Amniotic epithelial cell (primary cell): ENCODE measurements around the gene TRIM4.
"Not testable (repeated sequence)": the region's sequence is repeated elsewhere in the genome, so short reads cannot be mapped to it uniquely, and the experiment has no call there.

Experiments used
- DNase-seq: peaks from one replicate; pipeline ENCODE4 v3.0.0-alpha.2; 2010; ENCODE audit warnings: low read depth

Gene TRIM4

GRCh38 chr7:99920149-99920548, 819 bp upstream of the TRIM4 start:
- peak; percentile 22 for DNase-seq

- DNase-seq = no peak
Observed at GRCh38 chr7:99919814-99920112, 433 bp upstream of the TRIM4 start.

- DNase-seq = no peak
Observed at GRCh38 chr7:99910976-99911375, 8.4 kb downstream of the TRIM4 start.

- no peak for DNase-seq
Observed at GRCh38 chr7:99901581-99901980, 17.7 kb downstream of the TRIM4 start.

- DNase-seq = no peak
Observed at GRCh38 chr7:99899830-99900519, 19.4 kb downstream of the TRIM4 start.

- no peak for DNase-seq
Observed at GRCh38 chr7:99898836-99899235, 20.5 kb downstream of the TRIM4 start.

GRCh38 chr7:99898023-99898357, 21.3 kb downstream of the TRIM4 start:
- DNase-seq = no peak

GRCh38 chr7:99897322-99898022, 21.9 kb downstream of the TRIM4 start:
- no peak for DNase-seq

- DNase-seq = no peak
Observed at GRCh38 chr7:99894738-99895137, 24.6 kb downstream of the TRIM4 start.

GRCh38 chr7:99893280-99893679, 26.1 kb downstream of the TRIM4 start:
- no peak for DNase-seq

- DNase-seq = not testable (repeated sequence)
Observed at GRCh38 chr7:99890348-99890747, 29.0 kb downstream of the TRIM4 start.

GRCh38 chr7:99888366-99888765, 31.0 kb downstream of the TRIM4 start:
- not testable (repeated sequence) for DNase-seq

GRCh38 chr7:99881370-99881769, 38.0 kb downstream of the TRIM4 start:
- DNase-seq = no peak

GRCh38 chr7:99876933-99877332, 42.4 kb downstream of the TRIM4 start, which contains the start of gene OR2AE1:
Gene OR2AE1 (minus strand): TSS chr7:99877033. CDS start chr7:99877033, 0 bp downstream.
- DNase-seq = no peak

GRCh38 chr7:99876491-99876890, 42.8 kb downstream of the TRIM4 start:
- no peak for DNase-seq

- DNase-seq = no peak
Observed at GRCh38 chr7:99868246-99868645, 51.1 kb downstream of the TRIM4 start.

- not testable (repeated sequence) for DNase-seq
Observed at GRCh38 chr7:99867477-99867876, 51.9 kb downstream of the TRIM4 start.

GRCh38 chr7:99863847-99864440, 55.4 kb downstream of the TRIM4 start:
- no peak for DNase-seq

- DNase-seq = peak; percentile 79
Observed at GRCh38 chr7:99860281-99861127, 58.8 kb downstream of the TRIM4 start.

- DNase-seq = no peak
Observed at GRCh38 chr7:99855236-99855635, 64.1 kb downstream of the TRIM4 start.

GRCh38 chr7:99848420-99849216, 70.7 kb downstream of the TRIM4 start:
- DNase-seq = no peak

- DNase-seq = no peak
Observed at GRCh38 chr7:99844328-99844727, 75.0 kb downstream of the TRIM4 start.
